Neural progenitor cell (in vitro differentiated cells): ENCODE data around the gene UNCX. TPM values are rescaled to one million over a fixed set of nuclear protein-coding genes. Genes with fewer than 3 reads are reported as not detected.

Experiments used
- DNase-seq: peaks from one replicate; pipeline ENCODE4 v3.0.0-alpha.2; 2016; ENCODE audit warnings: low spot score
- H2AFZ ChIP-seq: fragments of 200-600 bp; sonication (generic); replicated peaks from 2 replicates; pipeline ENCODE4 v1.6.1; 2016; ENCODE audit warnings: antibody characterized with exemption
- H3F3A ChIP-seq: fragments of 200-600 bp; sonication (generic); 2 replicates; pipeline ENCODE4 v1.6.1; 2016; ENCODE audit warnings: antibody characterized with exemption, low read depth
- H3K27ac ChIP-seq: fragments of 200-600 bp; sonication (generic); 2 replicates; pipeline ENCODE4 v1.5.1; 2016; ENCODE audit warnings: mild to moderate bottlenecking
- H3K27me3 ChIP-seq: fragments of 200-600 bp; sonication (generic); 2 replicates; pipeline ENCODE4 v1.6.1; 2016; ENCODE audit warnings: mild to moderate bottlenecking, moderate library complexity
- H3K36me3 ChIP-seq: fragments of 200-600 bp; sonication (generic); 2 replicates; pipeline ENCODE4 v1.5.1; 2016
- H3K4me1 ChIP-seq: fragments of 200-600 bp; sonication (generic); 2 replicates; pipeline ENCODE4 v1.6.1; 2016; ENCODE audit warnings: mixed run types
- H3K4me2 ChIP-seq: fragments of 200-600 bp; sonication (generic); 2 replicates; pipeline ENCODE4 v1.6.1; 2016
- H3K4me3 ChIP-seq: fragments of 200-600 bp; sonication (generic); 2 replicates; pipeline ENCODE4 v1.5.1; 2016
- H3K79me2 ChIP-seq: fragments of 200-600 bp; sonication (generic); 2 replicates; pipeline ENCODE4 v1.6.1; 2016; ENCODE audit warnings: low read depth
- H3K9ac ChIP-seq: fragments of 200-600 bp; sonication (generic); 2 replicates; pipeline ENCODE4 v1.6.1; 2016
- H3K9me3 ChIP-seq: fragments of 200-600 bp; sonication (generic); 2 replicates; pipeline ENCODE4 v1.5.1; 2016; ENCODE audit warnings: low read depth
- H4K20me1 ChIP-seq: fragments of 200-600 bp; sonication (generic); 2 replicates; pipeline ENCODE4 v1.6.1; 2016; ENCODE audit warnings: low read depth
- H3K27ac Mint-ChIP-seq: 3 replicates; pipeline ENCODE4 v1.8.0; 2021; ENCODE audit warnings: mixed read lengths
- H3K27me3 Mint-ChIP-seq: 2 replicates; pipeline ENCODE4 v1.8.0; 2022; ENCODE audit warnings: low read depth, mild to moderate bottlenecking, inconsistent platforms, moderate library complexity, mixed read lengths; ENCODE audit not compliant: insufficient read depth
- H3K36me3 Mint-ChIP-seq: 3 replicates; pipeline ENCODE4 v1.8.0; 2021; ENCODE audit warnings: mixed read lengths
- H3K4me1 Mint-ChIP-seq: 3 replicates; pipeline ENCODE4 v1.8.0; 2021; ENCODE audit warnings: mixed read lengths
- H3K4me3 Mint-ChIP-seq: 3 replicates; pipeline ENCODE4 v1.8.0; 2021; ENCODE audit warnings: mild to moderate bottlenecking, moderate library complexity, mixed read lengths
- H3K9me3 Mint-ChIP-seq: 3 replicates; pipeline ENCODE4 v1.8.0; 2020; ENCODE audit warnings: mixed read lengths
- CTCF ChIP-seq: fragments of 200-600 bp; sonication (generic); IDR thresholded peaks from 2 replicates; pipeline ENCODE4 v1.5.1; 2017; ENCODE audit warnings: antibody characterized with exemption, mild to moderate bottlenecking
- EZH2 ChIP-seq: fragments of 200-600 bp; sonication (generic); IDR thresholded peaks from 2 replicates; pipeline ENCODE4 v1.6.1; 2017; ENCODE audit warnings: antibody characterized with exemption, mild to moderate bottlenecking, moderate library complexity
- EZH2phosphoT487 ChIP-seq: fragments of 200-600 bp; sonication (generic); IDR thresholded peaks from 2 replicates; pipeline ENCODE4 v1.6.1; 2017; ENCODE audit warnings: antibody characterized with exemption
- total RNA-seq: library from RNA; depleted of rRNA; stranded (reverse); fragments of >200 nt; gene quantifications from 2 replicates; pipeline ENCODE4 v1.2.3, GENCODE V29; 2015; ENCODE audit warnings: low replicate concordance

The UNCX gene
- total RNA-seq, 1 donor from 2014 or later = not detected

- H3K27me3 Mint-ChIP-seq = peaks cover 70% of the 10 kb centered on the region
- Histone ChIP-seq H3K4me1 (peaks cover 21% of the 10 kb centered on the region), H3K27ac (no peak overlapping the region), H2AFZ (no peak overlapping the region), H4K20me1 (peaks cover 88% of the 10 kb centered on the region), H3K9me3 (no peaks in the 10 kb centered on the region), H3K27me3 (peaks cover 100% of the 10 kb centered on the region), H3K4me2 (no peak overlapping the region), H3K4me3 (no peak overlapping the region), H3K9ac (no peak overlapping the region), H3K79me2 (no peaks in the 10 kb centered on the region), H3K36me3 (no peaks in the 10 kb centered on the region), H3F3A (peaks cover 43% of the 10 kb centered on the region)
- peak overlapping the region; percentile 33 for H3K4me3 Mint-ChIP-seq
- H3K36me3 Mint-ChIP-seq = no peaks in the 10 kb centered on the region
- H3K9me3 Mint-ChIP-seq = peaks cover 4% of the 10 kb centered on the region
- no peak overlapping the region for H3K27ac Mint-ChIP-seq
- peak; percentile 42 for DNase-seq
- H3K4me1 Mint-ChIP-seq = peaks cover 19% of the 10 kb centered on the region
- TF ChIP-seq CTCF (no peak), EZH2 (peak; percentile 100), EZH2phosphoT487 (peak; percentile 98)
Observed at GRCh38 chr7:1237704-1238255, 5.1 kb downstream of the UNCX start.

GRCh38 chr7:1238450-1238882, 5.8 kb downstream of the UNCX start:
- no peaks in the 10 kb centered on the region for H3K36me3 ChIP-seq
- H4K20me1 ChIP-seq = peaks cover 91% of the 10 kb centered on the region
- peaks cover 4% of the 10 kb centered on the region for H3K9me3 Mint-ChIP-seq
- peak; percentile 78 for DNase-seq
- no peak overlapping the region for H3K4me3 Mint-ChIP-seq
- H3K27ac Mint-ChIP-seq = no peak overlapping the region
- H3K4me1 ChIP-seq = peaks cover 20% of the 10 kb centered on the region
- H3K9me3 ChIP-seq = no peaks in the 10 kb centered on the region
- H3K27me3 Mint-ChIP-seq = peaks cover 75% of the 10 kb centered on the region
- peaks cover 100% of the 10 kb centered on the region for H3K27me3 ChIP-seq
- H3K4me2 ChIP-seq = no peak overlapping the region
- peaks cover 19% of the 10 kb centered on the region for H3K4me1 Mint-ChIP-seq
- H3K9ac ChIP-seq = no peak overlapping the region
- H3K27ac ChIP-seq = no peak overlapping the region
- no peak overlapping the region for H3K4me3 ChIP-seq
- TF ChIP-seq EZH2phosphoT487 (no peak), EZH2 (peak; percentile 92), CTCF (no peak)
- no peaks in the 10 kb centered on the region for H3K79me2 ChIP-seq
- peaks cover 41% of the 10 kb centered on the region for H3F3A ChIP-seq
- H3K36me3 Mint-ChIP-seq = no peaks in the 10 kb centered on the region
- H2AFZ ChIP-seq = no peak overlapping the region

GRCh38 chr7:1238931-1239802, 6.5 kb downstream of the UNCX start:
- TF ChIP-seq EZH2 = peak; percentile 79
- TF ChIP-seq CTCF = no peak
- TF ChIP-seq EZH2phosphoT487 = peak; percentile 82
- H3K9me3 ChIP-seq = no peaks in the 10 kb centered on the region
- Mint-ChIP-seq H3K27ac (no peak overlapping the region), H3K27me3 (peaks cover 75% of the 10 kb centered on the region), H3K9me3 (peaks cover 4% of the 10 kb centered on the region), H3K4me3 (no peak overlapping the region), H3K4me1 (peaks cover 18% of the 10 kb centered on the region), H3K36me3 (no peaks in the 10 kb centered on the region)
- peaks cover 91% of the 10 kb centered on the region for H4K20me1 ChIP-seq
- H3K36me3 ChIP-seq = no peaks in the 10 kb centered on the region
- H2AFZ ChIP-seq = no peak overlapping the region
- H3K79me2 ChIP-seq = no peaks in the 10 kb centered on the region
- H3K27ac ChIP-seq = no peak overlapping the region
- H3K9ac ChIP-seq = no peak overlapping the region
- H3K4me1 ChIP-seq = peaks cover 13% of the 10 kb centered on the region
- H3K4me3 ChIP-seq = no peak overlapping the region
- H3K27me3 ChIP-seq = peaks cover 100% of the 10 kb centered on the region
- no peak overlapping the region for H3K4me2 ChIP-seq
- peak; percentile 64 for DNase-seq
- peaks cover 35% of the 10 kb centered on the region for H3F3A ChIP-seq
